Testis (tissue), 3 donors: ENCODE data around the gene ANKRD18A. TPM values are rescaled to one million over a fixed set of nuclear protein-coding genes. Genes with fewer than 3 reads are reported as not detected.
A peak's percentile ranks its signal among the peaks of the same experiment; 100 is the strongest.

Experiments used
- DNase-seq: peaks from one replicate; pipeline ENCODE4 v3.0.0-alpha.2; 2019
- H3K27ac ChIP-seq, 2 donors: fragments of 200-600 bp; sonication (generic); one replicate each; pipeline ENCODE4 v1.5.1; 2019
- H3K27me3 ChIP-seq: fragments of 200-600 bp; sonication (generic); one replicate; pipeline ENCODE4 v1.5.1; 2019
- H3K36me3 ChIP-seq: fragments of 200-600 bp; sonication (generic); one replicate; pipeline ENCODE4 v1.5.1; 2017; ENCODE audit warnings: low read depth; ENCODE audit errors: missing control alignments
- H3K4me1 ChIP-seq: fragments of 200-600 bp; sonication (generic); one replicate; pipeline ENCODE4 v1.5.1; 2019
- H3K4me3 ChIP-seq, 2 donors: fragments of 200-600 bp; sonication (generic); one replicate each; pipeline ENCODE4 v1.5.1; 2017 to 2019
- H3K9me3 ChIP-seq: fragments of 200-600 bp; sonication (generic); one replicate; pipeline ENCODE4 v1.5.1; 2017
- CTCF ChIP-seq, 3 experiments: fragments of 450-650 bp in 2 of 3; fragments of 200-600 bp in 1 of 3; sonication (generic) in 1 of 3; IDR thresholded peaks; one replicate each; pipeline ENCODE4 v1.5.1; 2016 to 2019; ENCODE audit warnings: antibody characterized with exemption in 3 of 3, mild to moderate bottlenecking in 2 of 3, moderate library complexity in 1 of 3
- POLR2A ChIP-seq: fragments of 450-650 bp; IDR thresholded peaks from one replicate; pipeline ENCODE4 v1.6.1; 2017; ENCODE audit warnings: antibody characterized with exemption, mild to moderate bottlenecking, moderate library complexity
- WGBS, 2 donors: methylation state at CpG; one replicate each; pipeline ENCODE4 v1.1.5; 2018; 5-methylcytosine and 5-hydroxymethylcytosine counted together
- intact Hi-C: fragments of 100-400 bp; cut with DNase I; formaldehyde crosslinking; loops from one replicate; pipeline ENCODE4 v1.15.1; 2023; ENCODE audit warnings: low total_unique reads
- polyA plus RNA-seq: library from polyadenylated mRNA; stranded (reverse); fragments of 350-450 nt; fragmentation: Illumina TruSeq; extraction: RNeasy Lipid Tissue Mini Kit (QIAGEN cat#74804); gene quantifications from one replicate; pipeline ENCODE4 v1.2.3, GENCODE V29; 2014; ENCODE audit warnings: low read depth, low replicate concordance; ENCODE audit not compliant: insufficient read depth
- small RNA-seq, 2 donors: library from RNA; depleted of rRNA; stranded (forward); fragments of <200 nt; gene quantifications; one replicate each; pipeline ENCODE3, GENCODE V24; 2016
- total RNA-seq, 2 donors: library from RNA; depleted of rRNA; stranded (reverse); fragments of >200 nt; gene quantifications; one replicate each; pipeline ENCODE4 v1.2.3, GENCODE V29; 2016

Gene ANKRD18A
- total and polyA plus RNA-seq, 3 donors from 2014 or later: 14.2 to 80.2 (median 51.7) TPM

- no peaks in the 10 kb centered on the region for H3K9me3 ChIP-seq
- intact Hi-C loops: no loop called here
- H3K27ac ChIP-seq: no peak overlapping the region
- no peak for DNase-seq
- no peaks in the 10 kb centered on the region for H3K27me3 ChIP-seq
- no peaks in the 10 kb centered on the region for H3K4me1 ChIP-seq
- no peaks in the 10 kb centered on the region for H3K36me3 ChIP-seq
- no peak for TF ChIP-seq POLR2A
- no peak for TF ChIP-seq CTCF (IDR thresholded peaks at IDR 0.05)
- H3K4me3 ChIP-seq: no peak overlapping the region
Measured at GRCh38 chr9:38529317-38529716, 91.1 kb downstream of the ANKRD18A start.

GRCh38 chr9:38527503-38527902 is 92.9 kb downstream of the ANKRD18A start:
- Histone ChIP-seq H3K4me3 (peak overlapping the region in 1 of 2 donors; percentile 36), H3K9me3 (no peaks in the 10 kb centered on the region), H3K27ac (no peak overlapping the region), H3K27me3 (no peaks in the 10 kb centered on the region), H3K4me1 (no peaks in the 10 kb centered on the region), H3K36me3 (no peaks in the 10 kb centered on the region)
- no peak for TF ChIP-seq POLR2A
- no peak for TF ChIP-seq CTCF (IDR thresholded peaks at IDR 0.05)
- DNase-seq: no peak
- 30 to 34% methylated on average over 6 to 10 of the region's 10 CpGs for WGBS, 2 donors
- intact Hi-C loops: no loop called here

- intact Hi-C loops: no loop called here
- Histone ChIP-seq H3K9me3 (no peaks in the 10 kb centered on the region), H3K36me3 (no peaks in the 10 kb centered on the region), H3K4me3 (peak overlapping the region; percentile 21 to 36), H3K4me1 (no peaks in the 10 kb centered on the region), H3K27ac (no peak overlapping the region), H3K27me3 (no peaks in the 10 kb centered on the region)
- TF ChIP-seq CTCF (IDR thresholded peaks at IDR 0.05): no peak
- no peak for TF ChIP-seq POLR2A
- peak; percentile 37 for DNase-seq
- WGBS, 2 donors: 37 to 44% methylated on average over 15 to 26 of the region's 38 CpGs
Measured at GRCh38 chr9:38526591-38526990, 93.8 kb downstream of the ANKRD18A start.

- 66 to 81% methylated on average over 5 of the region's 5 CpGs for WGBS, 2 donors
- Histone ChIP-seq H3K4me3 (no peak overlapping the region), H3K27ac (no peak overlapping the region), H3K4me1 (no peaks in the 10 kb centered on the region), H3K27me3 (no peaks in the 10 kb centered on the region), H3K9me3 (no peaks in the 10 kb centered on the region), H3K36me3 (no peaks in the 10 kb centered on the region)
- TF ChIP-seq CTCF (IDR thresholded peaks at IDR 0.05) (no peak), POLR2A (no peak)
- no peak for DNase-seq
- intact Hi-C loops: no loop called here
Measured at GRCh38 chr9:38523121-38523520, 97.3 kb downstream of the ANKRD18A start.

- Histone ChIP-seq H3K36me3 (no peaks in the 10 kb centered on the region), H3K27me3 (no peaks in the 10 kb centered on the region), H3K27ac (no peak overlapping the region), H3K9me3 (no peaks in the 10 kb centered on the region), H3K4me3 (no peak overlapping the region), H3K4me1 (no peaks in the 10 kb centered on the region)
- DNase-seq: no peak
- 87 to 95% methylated on average over 2 of the region's 2 CpGs for WGBS, 2 donors
- no peak for TF ChIP-seq CTCF (IDR thresholded peaks at IDR 0.05)
- no peak for TF ChIP-seq POLR2A
- intact Hi-C loops: no loop called here
Measured at GRCh38 chr9:38521762-38522161, 98.6 kb downstream of the ANKRD18A start.

Small RNA genes within 50 kb of the gene (small RNA-seq; reads per million reads assigned to genes)
- gene AL390726.1 (0 reads per million in 2 donors), gene AL390726.2 (0 reads per million in 2 donors), gene AL390726.3 (0 reads per million in 2 donors), gene AL390726.4 (0 reads per million in 2 donors), gene AL390726.5 (1.5 to 2.5 reads per million in 2 donors)

Other genes starting within 250 kb of the ANKRD18A start
- gene ALDH1B1, start 227.9 kb downstream of the ANKRD18A start, total RNA-seq: 10 to 100 TPM; 42.4 to 71.7 TPM
- gene ALDH1B1, start 227.9 kb downstream of the ANKRD18A start, polyA plus RNA-seq: 42.2 TPM
- gene IGFBPL1, start 196.1 kb downstream of the ANKRD18A start, total RNA-seq: 10 to 100 TPM; 18.0 to 18.4 TPM
- 5.8 TPM for gene IGFBPL1, start 196.1 kb downstream of the ANKRD18A start, polyA plus RNA-seq
- under 1 TPM in 1 of 2 donors, not detected in 1; 0.81 TPM for gene FAM240B, start 99.5 kb upstream of the ANKRD18A start, total RNA-seq
- gene FAM240B, start 99.5 kb upstream of the ANKRD18A start, polyA plus RNA-seq: 1.3 TPM